ENCODE data around the gene GNAQ. TPM values are rescaled to one million over a fixed set of nuclear protein-coding genes. Genes with fewer than 3 reads are reported as not detected.

Gene GNAQ
- total and polyA plus RNA-seq, 2 experiments from 2014 or later, result 21.1 to 43.1 TPM

DNA sequence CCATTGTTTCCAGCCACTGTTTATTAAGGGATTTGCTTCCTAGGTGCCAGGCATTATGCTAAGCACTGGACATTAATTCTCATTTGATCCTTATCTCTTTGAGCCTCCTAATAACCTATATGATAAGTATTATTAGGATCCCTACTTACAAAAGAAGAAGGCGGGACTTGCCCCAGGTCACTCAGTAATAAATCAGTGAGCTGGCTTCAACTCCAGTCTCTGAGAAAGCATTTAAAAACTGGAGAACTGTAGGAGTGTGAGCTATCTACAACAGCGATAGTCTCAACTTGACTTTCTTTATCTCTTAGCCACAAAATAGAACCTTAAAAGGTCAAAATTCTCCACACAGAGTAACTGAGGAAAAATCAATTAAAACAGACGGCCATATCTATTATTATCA is 155.0 kb downstream of the GNAQ start (continued):
- TF ChIP-seq, protein P1, sequence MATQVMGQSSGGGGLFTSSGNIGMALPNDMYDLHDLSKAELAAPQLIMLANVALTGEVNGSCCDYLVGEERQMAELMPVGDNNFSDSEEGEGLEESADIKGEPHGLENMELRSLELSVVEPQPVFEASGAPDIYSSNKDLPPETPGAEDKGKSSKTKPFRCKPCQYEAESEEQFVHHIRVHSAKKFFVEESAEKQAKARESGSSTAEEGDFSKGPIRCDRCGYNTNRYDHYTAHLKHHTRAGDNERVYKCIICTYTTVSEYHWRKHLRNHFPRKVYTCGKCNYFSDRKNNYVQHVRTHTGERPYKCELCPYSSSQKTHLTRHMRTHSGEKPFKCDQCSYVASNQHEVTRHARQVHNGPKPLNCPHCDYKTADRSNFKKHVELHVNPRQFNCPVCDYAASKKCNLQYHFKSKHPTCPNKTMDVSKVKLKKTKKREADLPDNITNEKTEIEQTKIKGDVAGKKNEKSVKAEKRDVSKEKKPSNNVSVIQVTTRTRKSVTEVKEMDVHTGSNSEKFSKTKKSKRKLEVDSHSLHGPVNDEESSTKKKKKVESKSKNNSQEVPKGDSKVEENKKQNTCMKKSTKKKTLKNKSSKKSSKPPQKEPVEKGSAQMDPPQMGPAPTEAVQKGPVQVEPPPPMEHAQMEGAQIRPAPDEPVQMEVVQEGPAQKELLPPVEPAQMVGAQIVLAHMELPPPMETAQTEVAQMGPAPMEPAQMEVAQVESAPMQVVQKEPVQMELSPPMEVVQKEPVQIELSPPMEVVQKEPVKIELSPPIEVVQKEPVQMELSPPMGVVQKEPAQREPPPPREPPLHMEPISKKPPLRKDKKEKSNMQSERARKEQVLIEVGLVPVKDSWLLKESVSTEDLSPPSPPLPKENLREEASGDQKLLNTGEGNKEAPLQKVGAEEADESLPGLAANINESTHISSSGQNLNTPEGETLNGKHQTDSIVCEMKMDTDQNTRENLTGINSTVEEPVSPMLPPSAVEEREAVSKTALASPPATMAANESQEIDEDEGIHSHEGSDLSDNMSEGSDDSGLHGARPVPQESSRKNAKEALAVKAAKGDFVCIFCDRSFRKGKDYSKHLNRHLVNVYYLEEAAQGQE (IDR thresholded peaks at IDR 0.05; ENCODE audit: unreplicated experiment), result no peak
- TF ChIP-seq, protein P2, sequence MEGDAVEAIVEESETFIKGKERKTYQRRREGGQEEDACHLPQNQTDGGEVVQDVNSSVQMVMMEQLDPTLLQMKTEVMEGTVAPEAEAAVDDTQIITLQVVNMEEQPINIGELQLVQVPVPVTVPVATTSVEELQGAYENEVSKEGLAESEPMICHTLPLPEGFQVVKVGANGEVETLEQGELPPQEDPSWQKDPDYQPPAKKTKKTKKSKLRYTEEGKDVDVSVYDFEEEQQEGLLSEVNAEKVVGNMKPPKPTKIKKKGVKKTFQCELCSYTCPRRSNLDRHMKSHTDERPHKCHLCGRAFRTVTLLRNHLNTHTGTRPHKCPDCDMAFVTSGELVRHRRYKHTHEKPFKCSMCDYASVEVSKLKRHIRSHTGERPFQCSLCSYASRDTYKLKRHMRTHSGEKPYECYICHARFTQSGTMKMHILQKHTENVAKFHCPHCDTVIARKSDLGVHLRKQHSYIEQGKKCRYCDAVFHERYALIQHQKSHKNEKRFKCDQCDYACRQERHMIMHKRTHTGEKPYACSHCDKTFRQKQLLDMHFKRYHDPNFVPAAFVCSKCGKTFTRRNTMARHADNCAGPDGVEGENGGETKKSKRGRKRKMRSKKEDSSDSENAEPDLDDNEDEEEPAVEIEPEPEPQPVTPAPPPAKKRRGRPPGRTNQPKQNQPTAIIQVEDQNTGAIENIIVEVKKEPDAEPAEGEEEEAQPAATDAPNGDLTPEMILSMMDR (conservative IDR thresholded peaks at IDR 0.05; ENCODE audit: low read depth in 2 of 2), result no peak
- TF ChIP-seq EZH2phosphoT487 (IDR thresholded peaks at IDR 0.05; ENCODE audit: unreplicated experiment), result no peak

DNA sequence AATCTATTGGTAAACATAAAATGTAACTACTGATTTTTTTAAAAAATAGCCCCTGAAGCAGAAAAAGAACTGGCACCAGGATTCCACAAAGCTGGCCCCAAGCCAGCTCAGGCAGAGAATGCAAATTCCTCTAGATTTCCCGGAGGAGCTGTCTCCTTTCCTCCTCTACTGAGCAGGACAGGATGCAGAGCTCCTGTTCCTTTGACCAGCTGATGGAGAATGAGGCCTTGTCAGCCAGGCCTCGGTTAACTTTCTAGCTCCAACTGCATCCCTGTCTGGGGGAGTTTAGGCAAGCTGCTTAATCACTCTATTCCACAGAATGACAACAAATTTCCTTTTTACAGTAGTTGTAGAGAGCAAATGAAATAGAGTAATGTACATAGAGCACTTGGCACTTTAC is 155.5 kb downstream of the GNAQ start:
- H3K27ac ChIP-seq (ENCODE audit: low read depth), result no peak overlapping the region
- Mint-ChIP-seq H3K4me3 (no peak overlapping the region), H3K36me3 (ENCODE audit: low read depth) (no peaks in the 10 kb centered on the region; the same call in 2 of the 3 replicates), H3K27ac (no peak overlapping the region), H3K9me3 (no peaks in the 10 kb centered on the region), H3K4me1 (peaks cover 20% of the 10 kb centered on the region), H3K27me3 (ENCODE audit: insufficient read depth, low read depth, poor library complexity) (no peaks in the 10 kb centered on the region)
- H3K4me1 ChIP-seq (ENCODE audit: insufficient read depth), result peaks cover 6% of the 10 kb centered on the region
- DNase-seq (ENCODE audit: low spot score) (peak; percentile 44), ATAC-seq (peak; percentile 67)
- H4K20me1 ChIP-seq (replicated peaks; ENCODE audit: insufficient read depth), result 0 out of 2 replicates have a peak, but pooled peaks cover 6% of the 10 kb centered on the region
- no peaks in the 10 kb centered on the region for H3K27me3 ChIP-seq (ENCODE audit: insufficient read depth)
- H2AFZ ChIP-seq, result no peak overlapping the region
- H3K9me2 ChIP-seq (ENCODE audit: insufficient read depth), result no peaks in the 10 kb centered on the region
- TF ChIP-seq, protein P3, sequence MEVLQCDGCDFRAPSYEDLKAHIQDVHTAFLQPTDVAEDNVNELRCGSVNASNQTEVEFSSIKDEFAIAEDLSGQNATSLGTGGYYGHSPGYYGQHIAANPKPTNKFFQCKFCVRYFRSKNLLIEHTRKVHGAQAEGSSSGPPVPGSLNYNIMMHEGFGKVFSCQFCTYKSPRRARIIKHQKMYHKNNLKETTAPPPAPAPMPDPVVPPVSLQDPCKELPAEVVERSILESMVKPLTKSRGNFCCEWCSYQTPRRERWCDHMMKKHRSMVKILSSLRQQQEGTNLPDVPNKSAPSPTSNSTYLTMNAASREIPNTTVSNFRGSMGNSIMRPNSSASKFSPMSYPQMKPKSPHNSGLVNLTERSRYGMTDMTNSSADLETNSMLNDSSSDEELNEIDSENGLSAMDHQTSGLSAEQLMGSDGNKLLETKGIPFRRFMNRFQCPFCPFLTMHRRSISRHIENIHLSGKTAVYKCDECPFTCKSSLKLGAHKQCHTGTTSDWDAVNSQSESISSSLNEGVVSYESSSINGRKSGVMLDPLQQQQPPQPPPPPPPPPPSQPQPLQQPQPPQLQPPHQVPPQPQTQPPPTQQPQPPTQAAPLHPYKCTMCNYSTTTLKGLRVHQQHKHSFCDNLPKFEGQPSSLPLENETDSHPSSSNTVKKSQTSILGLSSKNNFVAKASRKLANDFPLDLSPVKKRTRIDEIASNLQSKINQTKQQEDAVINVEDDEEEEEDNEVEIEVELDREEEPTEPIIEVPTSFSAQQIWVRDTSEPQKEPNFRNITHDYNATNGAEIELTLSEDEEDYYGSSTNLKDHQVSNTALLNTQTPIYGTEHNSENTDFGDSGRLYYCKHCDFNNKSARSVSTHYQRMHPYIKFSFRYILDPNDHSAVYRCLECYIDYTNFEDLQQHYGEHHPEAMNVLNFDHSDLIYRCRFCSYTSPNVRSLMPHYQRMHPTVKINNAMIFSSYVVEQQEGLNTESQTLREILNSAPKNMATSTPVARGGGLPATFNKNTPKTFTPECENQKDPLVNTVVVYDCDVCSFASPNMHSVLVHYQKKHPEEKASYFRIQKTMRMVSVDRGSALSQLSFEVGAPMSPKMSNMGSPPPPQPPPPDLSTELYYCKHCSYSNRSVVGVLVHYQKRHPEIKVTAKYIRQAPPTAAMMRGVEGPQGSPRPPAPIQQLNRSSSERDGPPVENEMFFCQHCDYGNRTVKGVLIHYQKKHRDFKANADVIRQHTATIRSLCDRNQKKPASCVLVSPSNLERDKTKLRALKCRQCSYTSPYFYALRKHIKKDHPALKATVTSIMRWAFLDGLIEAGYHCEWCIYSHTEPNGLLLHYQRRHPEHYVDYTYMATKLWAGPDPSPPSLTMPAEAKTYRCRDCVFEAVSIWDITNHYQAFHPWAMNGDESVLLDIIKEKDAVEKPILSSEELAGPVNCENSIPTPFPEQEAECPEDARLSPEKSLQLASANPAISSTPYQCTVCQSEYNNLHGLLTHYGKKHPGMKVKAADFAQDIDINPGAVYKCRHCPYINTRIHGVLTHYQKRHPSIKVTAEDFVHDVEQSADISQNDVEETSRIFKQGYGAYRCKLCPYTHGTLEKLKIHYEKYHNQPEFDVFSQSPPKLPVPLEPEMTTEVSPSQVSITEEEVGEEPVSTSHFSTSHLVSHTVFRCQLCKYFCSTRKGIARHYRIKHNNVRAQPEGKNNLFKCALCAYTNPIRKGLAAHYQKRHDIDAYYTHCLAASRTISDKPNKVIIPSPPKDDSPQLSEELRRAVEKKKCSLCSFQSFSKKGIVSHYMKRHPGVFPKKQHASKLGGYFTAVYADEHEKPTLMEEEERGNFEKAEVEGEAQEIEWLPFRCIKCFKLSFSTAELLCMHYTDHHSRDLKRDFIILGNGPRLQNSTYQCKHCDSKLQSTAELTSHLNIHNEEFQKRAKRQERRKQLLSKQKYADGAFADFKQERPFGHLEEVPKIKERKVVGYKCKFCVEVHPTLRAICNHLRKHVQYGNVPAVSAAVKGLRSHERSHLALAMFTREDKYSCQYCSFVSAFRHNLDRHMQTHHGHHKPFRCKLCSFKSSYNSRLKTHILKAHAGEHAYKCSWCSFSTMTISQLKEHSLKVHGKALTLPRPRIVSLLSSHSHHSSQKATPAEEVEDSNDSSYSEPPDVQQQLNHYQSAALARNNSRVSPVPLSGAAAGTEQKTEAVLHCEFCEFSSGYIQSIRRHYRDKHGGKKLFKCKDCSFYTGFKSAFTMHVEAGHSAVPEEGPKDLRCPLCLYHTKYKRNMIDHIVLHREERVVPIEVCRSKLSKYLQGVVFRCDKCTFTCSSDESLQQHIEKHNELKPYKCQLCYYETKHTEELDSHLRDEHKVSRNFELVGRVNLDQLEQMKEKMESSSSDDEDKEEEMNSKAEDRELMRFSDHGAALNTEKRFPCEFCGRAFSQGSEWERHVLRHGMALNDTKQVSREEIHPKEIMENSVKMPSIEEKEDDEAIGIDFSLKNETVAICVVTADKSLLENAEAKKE (CRISPR knock-in tag; IDR thresholded peaks at IDR 0.05), result no peak
- no peaks in the 10 kb centered on the region for H3K36me3 ChIP-seq (ENCODE audit: insufficient read depth)
- H3K4me2 ChIP-seq, result no peak overlapping the region
- H3F3A ChIP-seq (replicated peaks; ENCODE audit: low read depth), result no peaks in the 10 kb centered on the region
- no peak overlapping the region for H3K4me3 ChIP-seq
- H3K79me2 ChIP-seq (replicated peaks; ENCODE audit: insufficient read depth), result peaks cover 16% of the 10 kb centered on the region; the same call in 1 of the 2 replicates
